Left lobe of liver (tissue), 2 donors: ENCODE data around the gene ADK. TPM values are rescaled to one million over a fixed set of nuclear protein-coding genes. Genes with fewer than 3 reads are reported as not detected.

Experiments used
- ATAC-seq: fragments of 200-7000 bp; cut with Tn5 transposase; one replicate; pipeline ENCODE4 v1.9.1; 2020; ENCODE audit warnings: mild to moderate bottlenecking, moderate library complexity
- DNase-seq: peaks from one replicate; pipeline ENCODE4 v3.0.0-alpha.2; 2020; ENCODE audit warnings: low spot score
- total RNA-seq: library from RNA; stranded (reverse); gene quantifications from one replicate; pipeline ENCODE4 v1.2.1, GENCODE V29; 2021
- donor health status: DM: no; HTN: no; CAD: no; lungs with moderate emphysema.
- donor health status: DM: no; HTN: yes; CAD: no.

ADK gene
- total RNA-seq, 1 donor from 2014 or later, result 76.2 TPM

DNA sequence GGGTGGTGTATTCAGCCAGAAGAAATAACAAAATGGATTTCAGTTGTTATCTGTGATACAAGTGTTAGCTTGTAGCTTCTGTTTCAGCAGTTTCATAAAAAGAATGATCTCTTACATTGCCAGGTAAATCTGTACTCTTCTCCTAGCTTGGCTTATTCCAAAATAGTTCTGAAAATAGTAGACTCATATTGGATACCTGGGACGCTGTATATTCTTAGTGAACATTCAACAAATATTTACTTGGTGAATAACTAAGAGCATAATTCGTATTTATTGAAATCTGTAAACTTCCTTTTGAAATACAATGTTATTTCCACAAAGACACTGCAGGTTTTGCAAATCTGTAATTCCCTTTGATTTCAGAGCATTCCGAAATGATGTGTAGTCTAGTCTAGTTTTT is 249.2 kb downstream of the ADK start:
- no peak for ATAC-seq
- no peak for DNase-seq

DNA sequence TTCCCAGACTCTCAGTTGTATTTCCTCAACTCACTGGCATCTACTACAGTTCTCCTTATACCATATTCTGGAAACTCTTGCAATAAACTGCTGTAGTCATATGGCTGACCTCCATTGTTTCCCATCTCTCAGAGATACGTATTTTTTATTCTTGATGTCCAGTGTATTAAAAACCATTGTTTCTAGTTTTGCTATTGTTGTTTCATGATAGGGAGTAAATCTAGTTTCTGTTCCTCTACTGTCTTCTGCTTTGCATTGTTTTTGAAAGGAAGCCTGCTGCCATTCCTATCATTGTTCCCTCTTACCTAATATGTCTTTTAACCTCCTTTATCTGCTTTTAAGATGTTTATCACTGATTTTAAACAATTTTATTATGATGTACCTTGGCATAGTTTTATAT is 255.0 kb downstream of the ADK start:
- DNase-seq (no peak), ATAC-seq (no peak)

DNA sequence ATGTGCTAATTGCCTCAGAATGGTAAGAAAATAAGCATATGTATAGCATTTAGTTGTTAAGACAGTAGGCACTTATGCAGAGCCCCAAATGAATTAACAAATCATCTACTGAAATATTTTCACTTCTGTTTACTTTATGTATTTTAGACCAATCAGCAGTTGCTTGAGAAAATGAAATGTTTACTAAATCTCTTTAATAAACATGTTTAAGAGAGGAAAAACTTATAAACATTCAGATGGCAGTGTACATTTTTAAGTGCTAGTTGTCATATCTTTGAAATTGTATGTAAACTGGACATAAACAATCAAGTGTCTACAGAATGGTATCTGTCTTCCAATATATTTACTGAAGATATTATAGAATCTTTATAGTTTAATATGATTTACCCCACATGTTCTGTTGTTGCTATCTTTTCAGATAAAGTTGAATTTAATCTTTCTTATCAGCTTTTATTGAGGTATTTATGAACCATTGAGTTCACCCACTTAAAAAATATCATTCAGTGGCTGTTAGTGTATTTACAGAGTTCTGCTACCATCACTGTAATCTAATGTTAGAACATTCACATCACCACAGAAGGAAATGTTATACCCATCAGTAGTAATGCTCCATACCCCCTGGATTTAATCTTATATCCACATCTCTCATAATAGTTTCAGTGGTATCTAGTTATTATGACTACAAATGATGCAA is 264.3 kb downstream of the ADK start:
- no peak for ATAC-seq
- DNase-seq, result no peak

DNA sequence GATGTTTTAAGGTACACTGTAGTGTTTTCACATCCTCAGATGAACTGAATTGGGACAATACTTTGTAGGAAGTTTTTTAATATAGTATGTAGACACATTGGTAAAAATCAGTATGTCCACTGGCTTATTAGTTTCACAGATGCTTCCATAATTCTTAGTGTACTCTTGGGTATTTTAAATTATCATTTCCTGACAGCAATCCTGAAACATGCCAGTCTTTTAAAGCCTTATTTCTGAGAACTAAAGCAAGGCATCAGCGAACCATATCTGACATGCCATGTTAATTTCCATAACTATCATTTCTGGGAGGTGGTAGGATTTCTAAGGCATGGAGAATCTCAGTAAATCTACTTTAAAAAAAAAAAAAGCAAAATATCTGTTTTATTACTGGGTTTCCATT is 266.4 kb downstream of the ADK start:
- ATAC-seq, result no peak
- no peak for DNase-seq

DNA sequence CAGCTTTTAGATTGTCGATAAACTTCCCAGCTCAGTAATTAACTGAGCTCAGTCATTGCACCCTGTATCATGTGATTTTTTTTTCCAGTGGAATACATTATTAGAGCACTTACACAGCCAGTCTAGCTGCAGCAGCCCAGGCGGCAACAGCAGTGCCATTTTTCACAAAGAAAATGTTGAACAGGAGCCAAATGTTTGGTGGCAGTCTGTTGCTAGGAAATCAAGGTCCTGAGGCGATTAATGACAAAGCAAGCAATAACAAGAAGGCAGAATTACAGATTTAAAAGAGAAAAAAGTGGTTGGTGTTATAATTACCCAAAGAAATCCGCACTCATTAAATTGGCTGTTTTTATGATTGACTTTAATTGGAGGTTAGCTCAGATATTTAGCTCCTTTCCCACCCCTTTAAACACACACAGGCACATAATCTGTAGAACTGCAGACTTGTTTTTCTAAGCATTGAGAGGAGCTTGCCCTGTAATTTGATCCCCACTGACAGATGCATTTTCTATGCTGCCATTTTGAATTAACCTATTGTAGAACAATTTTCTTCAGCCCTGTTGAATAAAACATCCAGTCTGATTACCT is 267.4 kb downstream of the ADK start:
- peak; percentile 77 for ATAC-seq
- no peak for DNase-seq

DNA sequence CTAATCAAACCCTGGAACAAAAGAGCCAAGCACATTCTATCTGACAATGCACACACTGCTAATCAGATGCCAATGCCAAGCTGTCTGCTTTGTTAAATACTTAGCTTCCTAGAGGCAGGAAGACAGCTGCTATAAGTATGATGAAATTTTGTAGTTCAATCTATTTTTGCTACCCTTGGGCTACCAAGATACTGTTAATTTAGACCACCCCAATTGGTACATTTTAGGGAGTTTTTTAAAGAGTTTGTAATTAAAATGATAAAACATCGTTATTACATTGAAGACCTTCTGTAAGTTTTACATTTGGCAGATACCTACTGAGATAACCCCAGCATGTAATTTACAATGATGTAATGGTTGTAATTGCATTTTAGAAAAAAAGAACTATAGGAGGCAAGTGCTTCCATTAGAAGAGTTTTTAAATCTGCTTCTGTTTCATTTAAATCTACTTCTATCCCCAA is 268.5 kb downstream of the ADK start:
- DNase-seq (no peak), ATAC-seq (no peak)

DNA sequence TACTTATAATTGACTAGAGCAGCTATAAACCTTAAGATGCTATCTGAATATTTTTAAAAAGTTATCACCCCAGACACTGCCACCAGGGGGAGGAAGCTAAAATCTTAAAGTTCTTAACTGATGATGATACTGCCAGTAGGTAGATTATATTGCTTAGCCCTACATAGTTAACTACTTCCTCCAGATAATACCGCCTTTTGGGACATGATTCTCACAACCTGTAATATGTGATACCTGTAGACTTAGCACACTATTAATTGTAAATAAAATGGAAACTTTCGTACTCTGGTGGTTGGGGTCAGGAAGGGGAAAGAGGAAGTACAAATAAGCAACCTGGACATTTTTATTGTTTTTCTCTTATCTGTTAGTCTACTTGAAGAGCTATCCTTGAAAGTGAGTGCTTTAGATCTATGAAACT is 268.9 kb downstream of the ADK start:
- DNase-seq (no peak), ATAC-seq (no peak)

DNA sequence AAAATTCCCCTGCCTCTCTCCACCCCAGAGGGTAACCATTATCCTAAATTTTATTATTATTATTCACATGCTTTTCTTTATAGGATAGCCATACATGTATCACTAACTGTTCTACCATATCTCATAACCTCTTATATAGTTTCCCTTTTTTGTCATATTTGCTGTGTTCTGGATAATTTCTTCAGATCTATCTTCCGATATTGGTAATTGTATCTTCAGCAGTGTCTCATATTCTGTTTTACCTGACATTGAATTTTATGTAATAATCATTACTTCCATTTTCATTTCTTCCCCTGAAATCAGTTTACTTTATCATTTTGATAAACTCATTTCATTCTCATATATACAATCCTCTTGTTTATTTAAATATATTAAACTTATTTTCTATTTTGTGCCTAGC is 273.5 kb downstream of the ADK start:
- ATAC-seq (no peak), DNase-seq (no peak)

DNA sequence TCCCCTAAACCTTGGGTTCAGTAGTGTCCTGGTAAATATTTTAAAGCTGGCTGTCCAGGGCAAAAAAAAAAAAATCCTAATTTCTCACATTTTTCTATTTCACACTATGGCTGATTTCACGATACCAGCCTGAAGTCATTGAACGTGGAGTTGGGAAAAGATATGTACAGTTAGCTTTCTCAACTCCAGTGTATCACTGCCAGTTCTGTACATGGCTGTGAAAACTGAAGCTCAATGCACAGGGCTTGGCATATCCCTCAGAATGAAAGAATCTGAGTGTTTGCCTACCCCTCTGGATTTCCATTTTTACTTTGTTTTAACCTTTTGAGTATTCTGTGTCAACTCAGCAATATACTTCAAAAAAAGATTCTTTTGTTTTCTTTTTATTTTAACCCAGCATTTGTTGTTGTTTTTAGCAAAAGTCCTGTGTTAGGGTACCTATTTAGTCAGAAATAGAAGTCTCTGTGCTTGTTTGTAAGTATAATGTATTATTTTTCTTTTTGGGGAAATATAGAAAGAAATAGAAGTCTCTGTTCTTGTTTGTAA is 274.5 kb downstream of the ADK start:
- ATAC-seq (no peak), DNase-seq (no peak)

DNA sequence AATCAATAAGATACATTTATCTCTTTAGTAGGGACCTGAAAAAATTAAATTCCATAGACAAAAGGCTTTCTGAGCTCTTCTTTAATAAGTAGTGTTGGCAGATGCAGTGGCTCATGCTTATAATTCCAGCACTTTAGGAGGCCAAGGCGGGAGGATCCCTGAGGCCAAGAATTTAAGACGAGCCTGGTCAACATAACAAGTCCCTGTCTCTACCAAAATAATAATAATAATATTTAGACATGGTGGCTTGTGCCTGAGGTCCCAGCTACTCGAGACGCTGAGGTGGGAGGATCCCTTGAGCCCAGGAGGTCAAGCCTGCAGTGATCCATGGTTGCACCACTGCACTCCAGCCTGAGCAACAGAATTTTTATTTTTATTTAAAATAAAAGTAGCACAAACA is 280.8 kb downstream of the ADK start:
- DNase-seq, result no peak
- ATAC-seq, result no peak

DNA sequence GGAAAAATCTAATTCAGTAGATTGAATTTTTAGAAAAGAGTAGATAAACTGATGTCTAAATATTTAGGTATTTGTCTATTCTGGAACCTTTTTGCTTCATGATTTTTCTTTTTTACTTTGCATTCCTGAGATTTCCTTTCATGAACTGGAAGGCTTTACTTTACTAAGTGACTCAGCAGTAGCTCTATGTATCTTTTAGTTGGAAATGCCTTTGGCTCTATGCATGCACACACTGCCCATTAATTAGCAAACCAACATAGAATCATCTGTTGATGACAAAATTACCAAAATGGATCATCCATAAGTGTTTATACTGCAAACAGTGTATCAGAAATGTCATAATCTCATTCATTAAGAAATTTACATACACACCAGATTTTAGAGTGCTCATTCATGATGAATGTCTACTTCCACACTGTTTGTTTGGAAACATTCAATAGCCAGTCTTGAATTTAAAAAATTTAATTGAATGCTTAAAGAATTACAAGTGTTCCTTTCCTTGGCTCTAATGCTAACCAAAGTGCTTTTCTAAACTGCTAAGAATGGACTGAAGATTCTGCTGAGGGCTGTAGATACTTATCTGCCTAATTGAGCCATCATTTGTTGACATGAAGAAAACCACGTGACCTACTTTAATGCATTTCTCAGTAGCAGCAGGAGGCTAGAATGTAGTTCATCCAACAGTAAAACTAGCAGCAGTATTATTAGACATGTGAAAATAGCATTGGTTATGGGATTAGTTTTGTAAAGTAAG is 282.0 kb downstream of the ADK start:
- peak; percentile 71 for ATAC-seq
- DNase-seq, result no peak

DNA sequence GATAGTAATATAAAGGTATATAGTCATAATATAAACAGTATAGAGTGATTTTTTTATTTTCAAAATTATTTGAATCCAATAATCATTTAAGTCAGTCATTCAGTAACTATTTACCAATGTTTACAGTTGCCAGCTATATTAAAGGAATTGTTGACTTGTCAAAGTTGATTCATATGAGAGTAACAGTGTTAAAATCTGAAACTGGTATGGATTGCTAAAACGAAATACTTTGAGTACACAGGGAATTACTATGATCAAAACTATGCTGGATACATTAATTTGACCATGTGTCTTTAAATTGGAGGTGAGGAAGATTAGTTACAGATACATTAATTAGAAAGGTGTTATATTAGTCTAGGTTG is 282.6 kb downstream of the ADK start:
- DNase-seq, result no peak
- no peak for ATAC-seq

DNA sequence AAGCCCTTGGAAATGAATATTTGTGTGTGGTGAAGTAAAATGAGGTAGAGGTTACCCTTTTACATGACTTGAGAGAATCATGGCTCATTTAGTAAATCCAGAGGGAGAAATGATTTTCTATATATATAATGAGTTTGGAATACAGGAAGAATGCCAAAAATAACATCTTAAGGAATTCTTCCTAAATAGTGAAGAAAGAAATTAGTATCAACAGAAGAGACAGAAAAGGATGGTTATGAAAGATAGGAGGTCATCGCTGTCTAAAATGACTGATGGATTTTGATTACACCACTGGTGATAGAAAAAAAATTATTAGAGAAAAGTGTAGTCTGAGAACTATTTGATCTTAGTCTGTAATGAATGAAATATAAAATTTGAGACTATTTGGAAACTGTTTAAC is 283.0 kb downstream of the ADK start:
- ATAC-seq (no peak), DNase-seq (no peak)

DNA sequence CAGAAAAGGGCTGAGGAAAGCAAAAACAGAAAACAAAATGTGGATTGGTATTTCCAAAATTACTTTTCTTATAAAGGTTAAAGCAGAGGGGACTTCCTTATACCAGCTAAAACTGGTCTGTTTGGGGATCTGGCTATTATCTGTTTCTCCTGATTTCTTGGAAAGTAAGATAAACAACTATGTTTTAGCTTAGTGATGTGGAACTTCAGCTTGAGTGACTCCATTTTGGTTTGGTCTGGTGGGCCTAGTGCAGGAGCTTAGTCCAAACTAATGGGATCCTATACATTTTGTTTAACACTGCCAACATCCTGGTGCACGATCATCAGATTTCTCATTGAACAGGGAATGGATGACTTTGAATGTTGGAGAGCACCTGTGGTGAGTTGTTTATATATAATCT is 283.5 kb downstream of the ADK start:
- DNase-seq (no peak), ATAC-seq (no peak)

DNA sequence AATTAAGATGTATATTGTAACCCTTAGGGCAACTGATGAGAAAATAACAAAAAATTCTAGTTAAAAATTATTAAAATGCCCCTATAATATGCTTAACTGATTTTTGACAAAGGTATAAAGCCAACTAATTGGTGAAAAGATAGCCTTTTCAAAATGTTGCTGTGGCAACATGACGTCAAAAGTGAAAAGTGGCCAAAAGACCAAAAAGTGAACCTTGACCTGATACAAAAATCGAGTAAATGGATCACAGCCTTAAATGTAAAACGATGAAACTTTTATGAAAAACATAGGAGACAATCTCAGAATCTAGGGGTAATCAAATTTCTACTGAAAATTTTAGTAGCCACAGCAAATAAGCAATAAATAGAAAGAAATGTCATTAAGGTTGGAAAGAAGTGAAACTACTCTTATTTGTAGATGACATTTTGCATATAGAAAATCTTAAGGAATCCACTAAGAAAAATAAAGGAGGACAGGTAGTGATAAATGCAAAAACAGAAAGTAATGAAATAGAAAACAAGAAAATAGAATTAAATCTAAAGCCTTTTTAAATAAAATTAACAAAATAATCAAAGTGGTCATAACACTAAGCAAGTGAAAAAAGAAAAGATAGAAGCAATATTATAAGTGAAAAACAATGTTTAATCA is 285.6 kb downstream of the ADK start:
- DNase-seq, result no peak

DNA sequence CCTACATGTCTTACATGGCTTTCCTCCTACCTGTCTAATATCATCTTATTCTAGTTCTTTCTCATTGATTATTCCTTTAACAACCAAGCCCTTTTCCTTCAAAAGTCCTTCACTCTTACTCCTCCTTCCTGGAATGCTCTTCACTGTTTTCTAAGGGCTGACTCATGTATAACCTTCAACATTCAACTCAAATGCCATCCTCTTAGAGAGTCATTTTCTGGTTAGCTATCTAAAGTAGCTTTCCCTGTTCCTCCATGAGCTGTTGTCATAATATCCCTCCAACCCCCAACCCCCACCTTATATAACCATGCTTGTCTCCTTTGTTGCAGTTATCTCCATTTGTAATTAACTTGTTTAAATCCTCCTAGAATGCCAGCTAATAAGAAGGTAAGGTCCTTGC is 286.8 kb downstream of the ADK start:
- DNase-seq, result no peak
- ATAC-seq, result no peak

More for the DNA sequence above, 285.6 kb downstream of the ADK start:
- ATAC-seq, result peak; percentile 60

DNA sequence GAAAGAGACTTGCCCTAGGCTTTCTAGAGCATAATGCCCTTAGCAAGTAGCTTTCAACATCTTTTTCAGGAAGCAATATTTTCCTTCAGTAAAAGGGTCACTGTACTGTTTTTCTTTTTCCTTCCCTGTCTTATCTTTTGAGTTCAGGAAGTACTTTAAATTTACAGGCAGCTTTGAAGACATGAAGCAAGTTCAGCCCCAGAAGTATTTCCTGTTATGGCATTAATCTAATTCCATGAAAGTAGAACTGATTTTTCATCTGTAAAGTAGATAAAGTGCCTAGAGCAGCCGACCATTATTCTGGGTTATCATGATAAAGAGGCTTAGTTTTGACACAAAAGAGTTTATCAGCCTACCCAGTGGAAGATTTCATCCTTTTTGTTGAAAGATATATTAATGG is 288.2 kb downstream of the ADK start:
- DNase-seq (no peak), ATAC-seq (no peak)

DNA sequence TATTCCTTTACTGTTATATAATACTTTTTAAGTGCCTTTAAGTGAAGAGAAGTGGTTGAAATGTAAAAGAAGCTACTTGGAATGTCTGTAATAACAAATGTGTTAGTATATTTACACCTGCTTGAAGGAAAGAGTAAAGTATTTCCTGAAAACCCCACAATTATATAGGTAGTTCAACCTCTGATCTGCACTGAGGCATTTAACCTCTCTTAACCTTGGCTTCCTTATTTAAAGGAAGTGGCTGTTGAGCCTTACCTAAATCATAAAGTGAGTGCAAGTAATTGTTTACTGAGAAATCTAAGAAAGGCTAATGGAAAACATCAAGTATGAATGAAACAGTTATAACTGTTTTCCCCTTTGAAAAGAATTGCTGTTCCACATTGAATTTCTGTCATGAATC is 294.5 kb downstream of the ADK start:
- no peak for DNase-seq
- ATAC-seq, result no peak

DNA sequence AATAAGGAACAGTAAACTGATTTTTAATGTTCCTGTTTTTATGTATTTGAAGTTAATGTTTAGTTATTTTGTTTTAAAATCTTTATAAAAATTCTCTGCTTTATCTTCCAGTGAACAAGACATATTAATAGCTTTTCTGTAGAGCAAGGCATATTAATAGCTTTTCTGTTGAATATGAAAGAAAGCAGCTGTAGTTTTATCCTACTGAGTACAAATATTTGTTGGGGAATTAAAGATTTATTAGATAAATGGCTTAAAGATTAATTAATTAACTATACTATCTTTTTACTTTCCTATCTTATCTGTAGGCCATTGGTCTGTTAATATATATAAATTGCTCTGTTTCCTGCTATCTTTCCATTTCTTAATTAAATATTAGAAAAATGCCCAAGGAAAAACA is 299.6 kb downstream of the ADK start:
- ATAC-seq, result no peak

DNA sequence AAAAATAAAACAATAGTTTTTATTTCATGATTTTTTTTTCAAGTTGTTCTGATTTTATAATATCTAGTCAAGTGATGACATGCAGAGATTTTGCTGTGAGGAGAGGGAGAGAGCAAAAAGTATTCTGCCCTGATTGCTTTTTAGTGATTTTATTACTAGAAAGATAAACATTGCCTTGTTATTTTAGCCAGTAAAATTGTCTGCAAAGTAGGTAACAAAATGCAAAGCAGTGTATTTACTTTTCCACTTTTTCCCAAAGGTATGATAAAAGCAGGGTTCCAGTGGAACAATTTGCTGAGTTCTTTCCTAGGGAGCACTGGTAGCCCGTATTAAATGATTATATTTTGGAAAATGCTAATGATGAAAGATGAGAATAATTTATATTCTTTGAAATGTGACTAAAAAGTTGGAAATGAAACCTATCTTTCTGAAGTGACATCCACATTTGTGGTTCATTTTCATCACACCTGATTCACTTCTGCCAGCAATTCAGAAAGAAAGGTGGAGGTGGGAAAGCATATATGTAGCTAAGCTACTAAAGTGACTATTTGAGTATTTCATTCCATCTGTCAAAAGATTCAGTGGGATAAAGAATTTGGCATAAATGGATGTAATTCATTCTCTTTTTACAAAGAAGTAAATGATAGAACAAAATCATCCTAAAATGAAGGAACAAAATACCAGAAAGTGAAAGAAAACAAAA is 300.3 kb downstream of the ADK start:
- no peak for ATAC-seq

More for the DNA sequence above, 299.6 kb downstream of the ADK start:
- DNase-seq, result no peak

DNA sequence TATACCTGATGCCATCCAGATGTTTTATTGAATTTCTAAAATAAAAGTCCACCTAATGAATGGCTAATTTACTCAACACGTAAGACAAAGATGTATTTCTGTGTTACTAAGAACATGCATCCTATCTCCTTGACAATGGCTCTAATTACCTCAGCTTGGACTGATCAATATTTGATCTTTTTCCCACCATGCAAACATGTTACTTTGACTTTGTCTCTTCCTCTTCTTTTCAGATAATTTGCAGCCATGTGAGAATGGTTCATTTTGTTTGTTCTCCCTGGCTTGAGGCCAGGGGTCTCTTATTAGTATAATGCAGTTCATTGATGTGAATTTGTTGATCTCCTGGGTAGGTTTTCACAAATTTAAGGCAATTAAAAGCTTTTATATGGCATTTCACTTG is 302.1 kb downstream of the ADK start:
- ATAC-seq (peak; percentile 55), DNase-seq (no peak)

More for the DNA sequence above, 300.3 kb downstream of the ADK start:
- DNase-seq, result no peak
